HG03460 (cell line): ENCODE results near the gene NES.

Experiments used
- ATAC-seq: cut with Tn5 transposase; IDR thresholded peaks from one replicate; pipeline ENCODE4 v1.9.1; 2021; ENCODE audit not compliant: unreplicated experiment

The NES gene

GRCh38 chr1:156624814-156625435, 52.3 kb downstream of the NES start:
- ATAC-seq: no peak

GRCh38 chr1:156623946-156624813, 53.0 kb downstream of the NES start:
- no peak for ATAC-seq

- no peak for ATAC-seq
These were observed 54.5 kb downstream of the NES start for GRCh38 chr1:156622581-156623297.

- ATAC-seq: no peak
These were observed 57.6 kb downstream of the NES start for GRCh38 chr1:156619582-156619955.

- no peak for ATAC-seq
These were observed 58.2 kb downstream of the NES start, which contains the start of gene HAPLN2 for GRCh38 chr1:156618853-156619581. TSS of gene HAPLN2 (plus strand) at chr1:156619415. CDS start at chr1:156623491, 4,076 bp downstream.
